Natural killer cell (primary cell): ENCODE results near the gene FBXL17. TPM values are rescaled to one million over a fixed set of nuclear protein-coding genes. Genes with fewer than 3 reads are reported as not detected.

Experiments
- ATAC-seq, 3 donors: fragments of 150-1000 bp in 2 of 3; fragments of 200-7000 bp in 1 of 3; cut with Tn5 transposase; 1 replicate in 1 of 3; 2 replicates in 2 of 3; pipeline ENCODE4 v1.10.0; 2021; ENCODE audit warnings: mild to moderate bottlenecking in 2 of 3, moderate library complexity in 2 of 3
- DNase-seq, 2 donors: peaks; one replicate each; pipeline versions ENCODE4 v3.0.0 to v3.0.0-alpha.2; 2013 to 2021; ENCODE audit warnings: mixed read lengths in 1 of 2
- H3K27ac ChIP-seq: one replicate; pipeline ENCODE4 v1.5.1; 2013; ENCODE audit warnings: mild to moderate bottlenecking, low read length
- H3K27me3 ChIP-seq: one replicate; pipeline ENCODE4 v1.6.1; 2013; ENCODE audit warnings: low read length; ENCODE audit not compliant: control insufficient read depth, insufficient read depth
- H3K36me3 ChIP-seq: one replicate; pipeline ENCODE4 v1.6.1; 2013; ENCODE audit warnings: low read length; ENCODE audit not compliant: control insufficient read depth, insufficient read depth
- H3K4me1 ChIP-seq: one replicate; pipeline ENCODE4 v1.6.1; 2013; ENCODE audit warnings: low read length; ENCODE audit not compliant: control insufficient read depth, insufficient read depth
- H3K4me3 ChIP-seq: one replicate; pipeline ENCODE4 v1.5.1; 2013; ENCODE audit warnings: low read length
- H3K9me3 ChIP-seq: one replicate; pipeline ENCODE4 v1.6.1; 2013; ENCODE audit warnings: low read length; ENCODE audit not compliant: control insufficient read depth, insufficient read depth
- H3K27ac Mint-ChIP-seq, 2 donors: one replicate each; pipeline ENCODE4 v1.8.0; 2022; ENCODE audit warnings: mild to moderate bottlenecking in 2 of 2, mixed read lengths in 2 of 2, moderate library complexity in 1 of 2
- H3K27me3 Mint-ChIP-seq, 2 donors: one replicate each; pipeline ENCODE4 v1.8.0; 2022; ENCODE audit warnings: low read depth in 2 of 2, mixed read lengths in 2 of 2
- H3K36me3 Mint-ChIP-seq: one replicate; pipeline ENCODE4 v1.8.0; 2022; ENCODE audit warnings: mixed read lengths
- H3K4me1 Mint-ChIP-seq, 2 donors: one replicate each; pipeline ENCODE4 v1.8.0; 2022; ENCODE audit warnings: mixed read lengths in 2 of 2
- H3K4me3 Mint-ChIP-seq: one replicate; pipeline ENCODE4 v1.8.0; 2022; ENCODE audit warnings: mild to moderate bottlenecking, moderate library complexity, mixed read lengths
- H3K9me3 Mint-ChIP-seq, 2 donors: one replicate each; pipeline ENCODE4 v1.8.0; 2022; ENCODE audit warnings: mixed read lengths in 2 of 2
- CTCF ChIP-seq: fragments of 200-600 bp; IDR thresholded peaks from one replicate; pipeline ENCODE4 v1.8.0; 2022; ENCODE audit warnings: antibody characterized with exemption
- WGBS: methylation state at CpG from one replicate; pipeline ENCODE4 v1.1.7; 2013; ENCODE audit warnings: missing lambda C conversion rate; ENCODE audit not compliant: insufficient coverage; 5-methylcytosine and 5-hydroxymethylcytosine counted together
- intact Hi-C: fragments of 100-400 bp; cut with micrococcal nuclease; formaldehyde crosslinking; loops from one replicate; pipeline ENCODE4 v1.14.2; 2022
- total RNA-seq, 4 donors: library from RNA; stranded (reverse); fragments of 120-200 nt in 1 of 4; gene quantifications; one replicate each; pipeline versions ENCODE4 v1.2.3 to v1.2.4, GENCODE V29; 2013 to 2022

The FBXL17 gene
- total RNA-seq, 3 donors from 2014 or later (not counting 1 experiment from before 2014, with no cell fraction given) = 34.2 to 46.8 (median 34.9) TPM

GRCh38 chr5:107861565-107861964 is 520.3 kb downstream of the FBXL17 start:
- Histone ChIP-seq H3K27me3 (no peaks in the 10 kb centered on the region), H3K4me1 (no peaks in the 10 kb centered on the region), H3K27ac (no peak overlapping the region), H3K9me3 (no peaks in the 10 kb centered on the region), H3K36me3 (no peaks in the 10 kb centered on the region), H3K4me3 (no peak overlapping the region)
- intact Hi-C loops = no loop called here
- 94% methylated on average over 11 of the region's 12 CpGs for WGBS
- no peak for ATAC-seq
- Mint-ChIP-seq H3K36me3 (no peaks in the 10 kb centered on the region), H3K4me1 (no peaks in the 10 kb centered on the region), H3K9me3 (no peaks in the 10 kb centered on the region), H3K27ac (no peak overlapping the region), H3K4me3 (no peak overlapping the region), H3K27me3 (no peaks in the 10 kb centered on the region)
- TF ChIP-seq CTCF = no peak
- no peak for DNase-seq

- Mint-ChIP-seq H3K4me1 (no peaks in the 10 kb centered on the region), H3K9me3 (no peaks in the 10 kb centered on the region), H3K27ac (no peak overlapping the region), H3K4me3 (no peak overlapping the region), H3K27me3 (no peaks in the 10 kb centered on the region), H3K36me3 (no peaks in the 10 kb centered on the region)
- whole genome bisulfite sequencing = no CpG with 5 or more reads among the region's 1 CpG
- Histone ChIP-seq H3K27ac (no peak overlapping the region), H3K27me3 (no peaks in the 10 kb centered on the region), H3K4me1 (no peaks in the 10 kb centered on the region), H3K36me3 (no peaks in the 10 kb centered on the region), H3K9me3 (no peaks in the 10 kb centered on the region), H3K4me3 (no peak overlapping the region)
- no peak for DNase-seq
- intact Hi-C loops = no loop called here
- ATAC-seq = no peak
- TF ChIP-seq CTCF = no peak
Measured at GRCh38 chr5:107860044-107860443, 521.9 kb downstream of the FBXL17 start.

- Histone ChIP-seq H3K4me1 (no peaks in the 10 kb centered on the region), H3K27ac (no peak overlapping the region), H3K9me3 (no peaks in the 10 kb centered on the region), H3K36me3 (no peaks in the 10 kb centered on the region), H3K4me3 (no peak overlapping the region), H3K27me3 (no peaks in the 10 kb centered on the region)
- DNase-seq (no peak), ATAC-seq (no peak)
- intact Hi-C loops = no loop called here
- Mint-ChIP-seq H3K36me3 (no peaks in the 10 kb centered on the region), H3K4me3 (no peak overlapping the region), H3K27ac (no peak overlapping the region), H3K4me1 (no peaks in the 10 kb centered on the region), H3K9me3 (no peaks in the 10 kb centered on the region), H3K27me3 (no peaks in the 10 kb centered on the region)
- TF ChIP-seq CTCF = no peak
- WGBS = 94% methylated on average over 3 of the region's 3 CpGs
Measured at GRCh38 chr5:107858788-107859187, 523.1 kb downstream of the FBXL17 start.

GRCh38 chr5:107858324-107858723 is 523.6 kb downstream of the FBXL17 start:
- Histone ChIP-seq H3K36me3 (no peaks in the 10 kb centered on the region), H3K4me3 (no peak overlapping the region), H3K27ac (no peak overlapping the region), H3K27me3 (no peaks in the 10 kb centered on the region), H3K4me1 (no peaks in the 10 kb centered on the region), H3K9me3 (no peaks in the 10 kb centered on the region)
- TF ChIP-seq CTCF = no peak
- no peak overlapping the region for H3K4me3 Mint-ChIP-seq
- intact Hi-C loops = no loop called here
- no peak overlapping the region for H3K27ac Mint-ChIP-seq
- H3K36me3 Mint-ChIP-seq = no peaks in the 10 kb centered on the region
- 100% methylated on average over 3 of the region's 4 CpGs for WGBS
- no peaks in the 10 kb centered on the region for H3K9me3 Mint-ChIP-seq
- DNase-seq (no peak), ATAC-seq (no peak)
- H3K27me3 Mint-ChIP-seq = no peaks in the 10 kb centered on the region
- H3K4me1 Mint-ChIP-seq = no peaks in the 10 kb centered on the region
